Measurements from ENCODE around the gene OLFML2A. TPM values are rescaled to one million over a fixed set of nuclear protein-coding genes. Genes with fewer than 3 reads are reported as not detected.

OLFML2A gene
- total and polyA plus RNA-seq, 2 experiments from 2014 or later = 2.2 to 3.4 TPM

DNA sequence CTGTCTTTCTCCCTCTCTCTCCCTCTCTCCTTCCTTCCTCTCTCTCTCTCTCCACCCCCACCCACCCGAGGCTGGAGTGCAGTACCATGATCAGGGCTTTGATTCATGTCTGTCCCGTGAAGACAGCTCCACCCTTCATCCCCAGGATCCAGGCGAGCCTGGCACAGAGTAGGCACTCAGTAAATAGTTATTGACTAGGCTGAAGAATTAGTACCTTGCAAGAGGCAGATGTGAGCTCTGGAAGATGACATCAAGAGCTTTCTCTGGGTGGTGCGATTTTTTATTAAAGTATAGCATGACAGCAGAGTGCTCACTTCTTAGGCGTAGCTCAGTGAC is 52.4 kb downstream of the OLFML2A start:
- Histone ChIP-seq H3K79me2 (no peaks in the 10 kb centered on the region), H2AFZ (no peak overlapping the region), H3K4me3 (no peak overlapping the region), H4K20me1 (ENCODE audit: insufficient read depth, poor library complexity, severe bottlenecking) (no peaks in the 10 kb centered on the region), H3K4me1 (ENCODE audit: insufficient read depth) (peaks cover 6% of the 10 kb centered on the region), H3K27ac (no peak overlapping the region), H3K9me3 (ENCODE audit: low read depth) (no peaks in the 10 kb centered on the region), H3K4me2 (no peak overlapping the region), H3K36me3 (replicated peaks; ENCODE audit: insufficient read depth, low read depth) (no peaks in the 10 kb centered on the region), H3K9me2 (replicated peaks; ENCODE audit: insufficient read depth) (no peaks in the 10 kb centered on the region), H3K27me3 (peaks cover 6% of the 10 kb centered on the region)
- WGBS (ENCODE audit: low lambda C conversion rate, missing lambda C conversion rate) = 55% methylated on average over 5 of the region's 5 CpGs
- TF ChIP-seq, protein P1, sequence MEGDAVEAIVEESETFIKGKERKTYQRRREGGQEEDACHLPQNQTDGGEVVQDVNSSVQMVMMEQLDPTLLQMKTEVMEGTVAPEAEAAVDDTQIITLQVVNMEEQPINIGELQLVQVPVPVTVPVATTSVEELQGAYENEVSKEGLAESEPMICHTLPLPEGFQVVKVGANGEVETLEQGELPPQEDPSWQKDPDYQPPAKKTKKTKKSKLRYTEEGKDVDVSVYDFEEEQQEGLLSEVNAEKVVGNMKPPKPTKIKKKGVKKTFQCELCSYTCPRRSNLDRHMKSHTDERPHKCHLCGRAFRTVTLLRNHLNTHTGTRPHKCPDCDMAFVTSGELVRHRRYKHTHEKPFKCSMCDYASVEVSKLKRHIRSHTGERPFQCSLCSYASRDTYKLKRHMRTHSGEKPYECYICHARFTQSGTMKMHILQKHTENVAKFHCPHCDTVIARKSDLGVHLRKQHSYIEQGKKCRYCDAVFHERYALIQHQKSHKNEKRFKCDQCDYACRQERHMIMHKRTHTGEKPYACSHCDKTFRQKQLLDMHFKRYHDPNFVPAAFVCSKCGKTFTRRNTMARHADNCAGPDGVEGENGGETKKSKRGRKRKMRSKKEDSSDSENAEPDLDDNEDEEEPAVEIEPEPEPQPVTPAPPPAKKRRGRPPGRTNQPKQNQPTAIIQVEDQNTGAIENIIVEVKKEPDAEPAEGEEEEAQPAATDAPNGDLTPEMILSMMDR (IDR thresholded peaks at IDR 0.05; ENCODE audit: poor library complexity) = no peak
- TF ChIP-seq EZH2 (IDR thresholded peaks at IDR 0.05; ENCODE audit: borderline replicate concordance) (no peak), EZH2phosphoT487 (IDR thresholded peaks at IDR 0.05; ENCODE audit: low read depth, severe bottlenecking, unreplicated experiment) (no peak)
- DNase-seq (ENCODE audit: low spot score) = no peak

DNA sequence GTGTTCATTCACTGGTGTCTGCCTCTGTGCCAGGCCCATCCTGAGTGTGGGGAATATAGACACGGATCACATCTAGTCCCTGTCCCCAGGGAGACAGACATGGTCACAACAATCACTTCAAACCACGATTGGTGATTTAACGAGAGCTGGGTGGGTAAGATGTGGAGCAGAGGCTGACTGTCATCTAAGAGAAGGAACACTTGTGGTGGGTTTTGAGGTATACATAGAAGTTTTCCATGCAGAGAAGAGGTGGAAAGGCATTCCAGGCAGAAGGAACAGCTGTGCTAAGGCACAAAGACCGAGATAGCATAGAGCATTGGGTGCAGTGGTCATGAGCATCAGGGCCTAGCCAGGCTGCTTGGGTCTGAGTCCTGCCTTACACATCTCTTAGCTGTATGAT is 53.7 kb downstream of the OLFML2A start:
- H3K4me2 ChIP-seq = no peak overlapping the region
- no peak for DNase-seq (ENCODE audit: low spot score)
- no peaks in the 10 kb centered on the region for H4K20me1 ChIP-seq (ENCODE audit: insufficient read depth, poor library complexity, severe bottlenecking)
- H2AFZ ChIP-seq = no peak overlapping the region
- peaks cover 6% of the 10 kb centered on the region for H3K27me3 ChIP-seq
- no peaks in the 10 kb centered on the region for H3K9me2 ChIP-seq (replicated peaks; ENCODE audit: insufficient read depth)
- peaks cover 17% of the 10 kb centered on the region for H3K4me1 ChIP-seq (ENCODE audit: insufficient read depth)
- H3K79me2 ChIP-seq = no peaks in the 10 kb centered on the region
- TF ChIP-seq, protein P1 (IDR thresholded peaks at IDR 0.05; ENCODE audit: poor library complexity) = no peak
- no peak for TF ChIP-seq EZH2phosphoT487 (IDR thresholded peaks at IDR 0.05; ENCODE audit: low read depth, severe bottlenecking, unreplicated experiment)
- TF ChIP-seq EZH2 (IDR thresholded peaks at IDR 0.05; ENCODE audit: borderline replicate concordance) = no peak
- no peaks in the 10 kb centered on the region for H3K9me3 ChIP-seq (ENCODE audit: low read depth)
- no peaks in the 10 kb centered on the region for H3K36me3 ChIP-seq (replicated peaks; ENCODE audit: insufficient read depth, low read depth)
- WGBS (ENCODE audit: low lambda C conversion rate, missing lambda C conversion rate) = 64% methylated on average over 4 of the region's 4 CpGs
- no peak overlapping the region for H3K4me3 ChIP-seq
- H3K27ac ChIP-seq = no peak overlapping the region

DNA sequence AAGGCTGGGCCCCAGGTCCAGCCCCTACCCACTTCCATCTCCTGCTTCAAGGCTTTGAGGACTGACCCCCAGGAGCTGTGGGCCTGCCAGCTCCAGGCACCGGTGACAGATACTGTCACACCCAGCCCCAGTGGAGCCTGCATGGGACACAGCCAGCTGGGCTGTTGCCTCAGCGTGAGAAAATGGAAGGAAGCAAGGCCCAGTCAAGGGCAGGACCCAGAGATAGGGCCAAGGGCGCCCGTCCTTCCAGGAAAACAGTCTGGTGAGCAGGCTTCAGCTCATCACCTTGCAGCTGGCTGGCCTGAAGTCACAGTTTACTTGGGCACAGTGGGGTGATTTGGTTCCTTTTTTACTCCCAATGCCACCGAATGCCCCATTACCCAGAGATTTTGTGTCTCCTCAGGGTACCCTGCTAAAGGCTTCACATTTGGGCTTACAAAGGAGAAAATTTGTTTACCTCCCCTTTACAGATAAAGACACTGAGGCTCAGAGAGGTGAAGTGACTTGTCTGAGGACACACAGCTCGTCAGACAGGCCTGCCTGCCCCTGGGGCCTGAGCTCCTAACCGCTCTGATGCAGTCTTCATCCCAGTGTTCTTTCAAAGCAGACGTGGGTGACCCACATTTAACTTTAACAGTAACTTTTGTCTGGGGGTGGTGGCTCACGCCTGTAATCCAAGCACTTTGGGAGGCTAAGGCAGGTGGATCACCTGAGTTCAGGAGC is 54.9 kb downstream of the OLFML2A start:
- Histone ChIP-seq H2AFZ (no peak overlapping the region), H4K20me1 (ENCODE audit: insufficient read depth, poor library complexity, severe bottlenecking) (no peaks in the 10 kb centered on the region), H3K27me3 (peaks cover 6% of the 10 kb centered on the region), H3K9me3 (ENCODE audit: low read depth) (no peaks in the 10 kb centered on the region), H3K36me3 (replicated peaks; ENCODE audit: insufficient read depth, low read depth) (no peaks in the 10 kb centered on the region), H3K4me1 (ENCODE audit: insufficient read depth) (peaks cover 17% of the 10 kb centered on the region), H3K4me3 (no peak overlapping the region), H3K9me2 (replicated peaks; ENCODE audit: insufficient read depth) (no peaks in the 10 kb centered on the region), H3K27ac (no peak overlapping the region), H3K79me2 (no peaks in the 10 kb centered on the region), H3K4me2 (no peak overlapping the region)
- TF ChIP-seq EZH2 (IDR thresholded peaks at IDR 0.05; ENCODE audit: borderline replicate concordance) = no peak
- no peak for TF ChIP-seq EZH2phosphoT487 (IDR thresholded peaks at IDR 0.05; ENCODE audit: low read depth, severe bottlenecking, unreplicated experiment)
- TF ChIP-seq, protein P1 (IDR thresholded peaks at IDR 0.05; ENCODE audit: poor library complexity) = no peak
- DNase-seq (ENCODE audit: low spot score) = no peak
- 91% methylated on average over 9 of the region's 9 CpGs for WGBS (ENCODE audit: low lambda C conversion rate, missing lambda C conversion rate)

Data from hepatocyte (in vitro differentiated cells).